ENCODE measurements around the gene LIPC. TPM values are rescaled to one million over a fixed set of nuclear protein-coding genes. Genes with fewer than 3 reads are reported as not detected.

The LIPC gene
- total and polyA plus RNA-seq, 9 of the 15 experiments (the other 6 are each of a cell fraction or from before 2014, with no cell fraction given): 0.07 to 0.41 (median 0.11) TPM; not detected in 2

- in situ Hi-C loops (cut with MboI) (no loop called here), intact Hi-C loops (cut with micrococcal nuclease) (no loop called here)
- ATAC-seq: peak; percentile 76
- H3K27me3 ChIP-seq (ENCODE audit: control insufficient read depth in 2 of 2, insufficient read depth in 2 of 2, low read length in 2 of 2): no peaks in the 10 kb centered on the region
- H3K4me3 ChIP-seq: no peak overlapping the region
- peak in 3 of 4 experiments; percentile 41 to 56 (median 50) for DNase-seq (ENCODE audit: extremely low read depth in 1 of 4, low spot score in 3 of 4)
- H3K4me2 ChIP-seq (ENCODE audit: insufficient read depth, low read length): peak overlapping the region; percentile 38; the same call in 1 of the 2 replicates
- H2AFZ ChIP-seq (ENCODE audit: low read depth, low read length): peak overlapping the region; percentile 97
- peaks cover 21 to 37% of the 10 kb centered on the region in 2 experiments for H3K4me1 ChIP-seq (replicated peaks in 1 of 2; ENCODE audit: control insufficient read depth in 2 of 2, insufficient read depth in 2 of 2, low read length in 2 of 2)
- H4K20me1 ChIP-seq (replicated peaks; ENCODE audit: control insufficient read depth, insufficient read depth, low read length): no peaks in the 10 kb centered on the region
- FAIRE-seq: no peak
- WGBS (ENCODE audit: insufficient coverage, low coverage, missing lambda C conversion rate): 42% methylated on average over 14 of the region's 15 CpGs
- H3K79me2 ChIP-seq (ENCODE audit: control insufficient read depth, insufficient read depth, low read length): no peaks in the 10 kb centered on the region
- H3K9ac ChIP-seq (ENCODE audit: insufficient read depth in 1 of 2, low read depth in 2 of 2, low read length in 2 of 2): peak overlapping the region; percentile 42 to 80; a peak in 3 of 4 replicates
- no peaks in the 10 kb centered on the region for H3K36me3 ChIP-seq (ENCODE audit: control insufficient read depth, insufficient read depth, low read length)
- ChIA-PET CTCF (ENCODE audit: low intra/inter-chr PET ratio) (no interaction called here), POLR2A (interaction anchor here (0.6 to 2.0 kb wide), 4 partner anchors 8 to 58 kb away, joined by 3 to 9 read pairs (median 3); no protein-coding TSS in a partner anchor)
- no peak overlapping the region for H3K27ac ChIP-seq (ENCODE audit: extremely low read depth, low read depth, low read length)
- H3K9me3 ChIP-seq (replicated peaks; ENCODE audit: control insufficient read depth, insufficient read depth, low read depth, low read length): no peaks in the 10 kb centered on the region
- no peaks in the 10 kb centered on the region for H3K9me1 ChIP-seq (ENCODE audit: control insufficient read depth, insufficient read depth, low read length)
- no TSS peak for BruUV-seq (replicated peaks)
- TF ChIP-seq SMARCB1 (IDR thresholded peaks at IDR 0.05; ENCODE audit: insufficient read length, low read depth) (no peak), RAD21 (CRISPR knock-in tag; conservative IDR thresholded peaks at IDR 0.05 in 1 of 2, IDR thresholded peaks at IDR 0.05 in 1 of 2) (peak in 1 of 2 experiments; percentile 48; a peak in 2 of 4 replicates), SPI1 (IDR thresholded peaks at IDR 0.05; ENCODE audit: borderline replicate concordance, low read depth, low read length) (peak; percentile 65; the same call in 1 of the 2 replicates), MEF2D (tag; conservative IDR thresholded peaks at IDR 0.05; ENCODE audit: low read depth) (no peak), HDGF (IDR thresholded peaks at IDR 0.05) (no peak), NEUROD1 (IDR thresholded peaks at IDR 0.05; ENCODE audit: borderline replicate concordance, low read depth, low read length, partially characterized antibody) (no peak), PCBP2 (IDR thresholded peaks at IDR 0.05; ENCODE audit: low read depth, low read length, poor library complexity, severe bottlenecking) (no peak), PYGO2 (tag; IDR thresholded peaks at IDR 0.05) (no peak), ZNF668 (CRISPR knock-in tag; IDR thresholded peaks at IDR 0.05) (no peak), ARHGAP35 (IDR thresholded peaks at IDR 0.05; ENCODE audit: partially characterized antibody) (no peak)
- TF ChIP-seq, protein P1, sequence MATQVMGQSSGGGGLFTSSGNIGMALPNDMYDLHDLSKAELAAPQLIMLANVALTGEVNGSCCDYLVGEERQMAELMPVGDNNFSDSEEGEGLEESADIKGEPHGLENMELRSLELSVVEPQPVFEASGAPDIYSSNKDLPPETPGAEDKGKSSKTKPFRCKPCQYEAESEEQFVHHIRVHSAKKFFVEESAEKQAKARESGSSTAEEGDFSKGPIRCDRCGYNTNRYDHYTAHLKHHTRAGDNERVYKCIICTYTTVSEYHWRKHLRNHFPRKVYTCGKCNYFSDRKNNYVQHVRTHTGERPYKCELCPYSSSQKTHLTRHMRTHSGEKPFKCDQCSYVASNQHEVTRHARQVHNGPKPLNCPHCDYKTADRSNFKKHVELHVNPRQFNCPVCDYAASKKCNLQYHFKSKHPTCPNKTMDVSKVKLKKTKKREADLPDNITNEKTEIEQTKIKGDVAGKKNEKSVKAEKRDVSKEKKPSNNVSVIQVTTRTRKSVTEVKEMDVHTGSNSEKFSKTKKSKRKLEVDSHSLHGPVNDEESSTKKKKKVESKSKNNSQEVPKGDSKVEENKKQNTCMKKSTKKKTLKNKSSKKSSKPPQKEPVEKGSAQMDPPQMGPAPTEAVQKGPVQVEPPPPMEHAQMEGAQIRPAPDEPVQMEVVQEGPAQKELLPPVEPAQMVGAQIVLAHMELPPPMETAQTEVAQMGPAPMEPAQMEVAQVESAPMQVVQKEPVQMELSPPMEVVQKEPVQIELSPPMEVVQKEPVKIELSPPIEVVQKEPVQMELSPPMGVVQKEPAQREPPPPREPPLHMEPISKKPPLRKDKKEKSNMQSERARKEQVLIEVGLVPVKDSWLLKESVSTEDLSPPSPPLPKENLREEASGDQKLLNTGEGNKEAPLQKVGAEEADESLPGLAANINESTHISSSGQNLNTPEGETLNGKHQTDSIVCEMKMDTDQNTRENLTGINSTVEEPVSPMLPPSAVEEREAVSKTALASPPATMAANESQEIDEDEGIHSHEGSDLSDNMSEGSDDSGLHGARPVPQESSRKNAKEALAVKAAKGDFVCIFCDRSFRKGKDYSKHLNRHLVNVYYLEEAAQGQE (IDR thresholded peaks at IDR 0.05; ENCODE audit: borderline replicate concordance): peak; percentile 29; the same call in 1 of the 2 replicates
- TF ChIP-seq, protein P1 (CRISPR knock-in tag; IDR thresholded peaks at IDR 0.05; ENCODE audit: low read depth): no peak
Measured at GRCh38 chr15:58555162-58556027, 123.6 kb downstream of the LIPC start.
